ENCODE measurements around the gene C10orf53.

Gene C10orf53

GRCh38 chr10:49679480-49679893 is at the start of gene C10orf53:
C10orf53 (plus strand) TSS chr10:49679651; CDS start chr10:49679698, 47 bp downstream.
- TF ChIP-seq CTCF (conservative IDR thresholded peaks at IDR 0.05; ENCODE audit: low read depth) = no peak
- ChIA-PET POLR2A (ENCODE audit: low non-redundant PET) (no interaction called here), CTCF (no interaction called here)
- H3K27ac ChIP-seq = no peak within 1 kb of the TSS
- DNase-seq (ENCODE audit: low spot score) = peak; percentile 81

GRCh38 chr10:49631975-49632374 is 47.5 kb upstream of the C10orf53 start:
- ChIA-PET CTCF (no interaction called here), POLR2A (ENCODE audit: low non-redundant PET) (no interaction called here)
- DNase-seq (ENCODE audit: low spot score) = no peak
- H3K27ac ChIP-seq = no peak overlapping the region
- no peak for TF ChIP-seq CTCF (conservative IDR thresholded peaks at IDR 0.05; ENCODE audit: low read depth)

GRCh38 chr10:49632406-49633317 is 46.8 kb upstream of the C10orf53 start:
- CTCF ChIA-PET = interaction anchor here (0.7 kb wide), 1 partner anchor 91 kb away, joined by 3 read pairs; no protein-coding TSS in a partner anchor
- POLR2A ChIA-PET (ENCODE audit: low non-redundant PET) = no interaction called here
- no peak for TF ChIP-seq CTCF (conservative IDR thresholded peaks at IDR 0.05; ENCODE audit: low read depth)
- H3K27ac ChIP-seq = no peak overlapping the region
- peak; percentile 52 for DNase-seq (ENCODE audit: low spot score)

- H3K27ac ChIP-seq = no peak overlapping the region
- ChIA-PET POLR2A (ENCODE audit: low non-redundant PET) (no interaction called here), CTCF (interaction anchor here (0.7 kb wide), 1 partner anchor 92 kb away, joined by 3 read pairs; no protein-coding TSS in a partner anchor)
- no peak for DNase-seq (ENCODE audit: low spot score)
- TF ChIP-seq CTCF (conservative IDR thresholded peaks at IDR 0.05; ENCODE audit: low read depth) = no peak
Measured at GRCh38 chr10:49633327-49634068, 46.0 kb upstream of the C10orf53 start.

GRCh38 chr10:49634069-49634660 is 45.3 kb upstream of the C10orf53 start:
- ChIA-PET CTCF (no interaction called here), POLR2A (ENCODE audit: low non-redundant PET) (no interaction called here)
- H3K27ac ChIP-seq = no peak overlapping the region
- no peak for DNase-seq (ENCODE audit: low spot score)
- TF ChIP-seq CTCF (conservative IDR thresholded peaks at IDR 0.05; ENCODE audit: low read depth) = no peak

- no peak for DNase-seq (ENCODE audit: low spot score)
- CTCF ChIA-PET = no interaction called here
- POLR2A ChIA-PET (ENCODE audit: low non-redundant PET) = no interaction called here
- H3K27ac ChIP-seq = no peak overlapping the region
- TF ChIP-seq CTCF (conservative IDR thresholded peaks at IDR 0.05; ENCODE audit: low read depth) = no peak
Measured at GRCh38 chr10:49642311-49642710, 37.1 kb upstream of the C10orf53 start.

Data from RWPE1 (cell line).